Suprapubic skin (tissue), 4 donors: ENCODE results near the gene R3HCC1L. TPM values are rescaled to one million over a fixed set of nuclear protein-coding genes. Genes with fewer than 3 reads are reported as not detected.

ENCODE experiments used
- DNase-seq, 2 donors: peaks; one replicate each; pipeline ENCODE4 v3.0.0-alpha.2; 2019; ENCODE audit warnings: low spot score in 2 of 2
- H3K27ac ChIP-seq: fragments of 200-600 bp; sonication (generic); one replicate; pipeline ENCODE4 v1.5.1; 2019
- H3K27me3 ChIP-seq: fragments of 200-600 bp; sonication (generic); one replicate; pipeline ENCODE4 v1.5.1; 2019
- H3K36me3 ChIP-seq: fragments of 200-600 bp; sonication (generic); one replicate; pipeline ENCODE4 v1.5.1; 2019
- H3K4me1 ChIP-seq: fragments of 200-600 bp; sonication (generic); one replicate; pipeline ENCODE4 v1.5.1; 2019
- H3K4me3 ChIP-seq: fragments of 200-600 bp; sonication (generic); one replicate; pipeline ENCODE4 v1.5.1; 2019; ENCODE audit warnings: mild to moderate bottlenecking
- H3K9me3 ChIP-seq: fragments of 200-600 bp; sonication (generic); one replicate; pipeline ENCODE4 v1.5.1; 2019
- EP300 ChIP-seq: sonication (generic); formaldehyde crosslinking; IDR thresholded peaks from one replicate; pipeline ENCODE4 v1.6.1; 2017; ENCODE audit warnings: antibody characterized with exemption
- POLR2A ChIP-seq, 2 donors: fragments of 450-650 bp; IDR thresholded peaks; one replicate each; pipeline ENCODE4 v1.6.1; 2017; ENCODE audit warnings: antibody characterized with exemption in 2 of 2, mild to moderate bottlenecking in 2 of 2, moderate library complexity in 2 of 2
- POLR2AphosphoS5 ChIP-seq, 3 donors: sonication (generic); formaldehyde crosslinking; IDR thresholded peaks; one replicate each; pipeline ENCODE4 v1.6.1; 2017; ENCODE audit warnings: antibody characterized with exemption in 3 of 3
- WGBS: methylation state at CpG from one replicate; pipeline ENCODE4 v1.1.5; 2018; 5-methylcytosine and 5-hydroxymethylcytosine counted together
- total RNA-seq, 4 donors: library from RNA; depleted of rRNA; stranded (reverse); fragments of >200 nt; gene quantifications; one replicate each; pipeline ENCODE4 v1.1.0, GENCODE V29; 2016
- TF ChIP-seq, protein P1 (sequence below), 2 donors: fragments of 200-600 bp in 1 of 2; fragments of 450-650 bp in 1 of 2; sonication (generic) in 1 of 2; IDR thresholded peaks; one replicate each; pipeline ENCODE4 v1.5.1; 2016 to 2019; ENCODE audit warnings: antibody characterized with exemption in 2 of 2, mild to moderate bottlenecking in 1 of 2, moderate library complexity in 1 of 2

R3HCC1L gene
- total RNA-seq, 4 donors from 2014 or later, result 7.9 to 17.5 (median 9.7) TPM

GRCh38 chr10:98090822-98091221, 43.6 kb upstream of the R3HCC1L start:
- Histone ChIP-seq H3K4me3 (no peak overlapping the region), H3K36me3 (no peaks in the 10 kb centered on the region), H3K9me3 (no peaks in the 10 kb centered on the region), H3K4me1 (no peaks in the 10 kb centered on the region), H3K27ac (no peak overlapping the region), H3K27me3 (peaks cover 12% of the 10 kb centered on the region)
- WGBS, result 82% methylated on average over 3 of the region's 3 CpGs
- DNase-seq, result no peak
- TF ChIP-seq EP300 (no peak), POLR2AphosphoS5 (IDR thresholded peaks at IDR 0.05) (no peak)
- TF ChIP-seq, protein P1, sequence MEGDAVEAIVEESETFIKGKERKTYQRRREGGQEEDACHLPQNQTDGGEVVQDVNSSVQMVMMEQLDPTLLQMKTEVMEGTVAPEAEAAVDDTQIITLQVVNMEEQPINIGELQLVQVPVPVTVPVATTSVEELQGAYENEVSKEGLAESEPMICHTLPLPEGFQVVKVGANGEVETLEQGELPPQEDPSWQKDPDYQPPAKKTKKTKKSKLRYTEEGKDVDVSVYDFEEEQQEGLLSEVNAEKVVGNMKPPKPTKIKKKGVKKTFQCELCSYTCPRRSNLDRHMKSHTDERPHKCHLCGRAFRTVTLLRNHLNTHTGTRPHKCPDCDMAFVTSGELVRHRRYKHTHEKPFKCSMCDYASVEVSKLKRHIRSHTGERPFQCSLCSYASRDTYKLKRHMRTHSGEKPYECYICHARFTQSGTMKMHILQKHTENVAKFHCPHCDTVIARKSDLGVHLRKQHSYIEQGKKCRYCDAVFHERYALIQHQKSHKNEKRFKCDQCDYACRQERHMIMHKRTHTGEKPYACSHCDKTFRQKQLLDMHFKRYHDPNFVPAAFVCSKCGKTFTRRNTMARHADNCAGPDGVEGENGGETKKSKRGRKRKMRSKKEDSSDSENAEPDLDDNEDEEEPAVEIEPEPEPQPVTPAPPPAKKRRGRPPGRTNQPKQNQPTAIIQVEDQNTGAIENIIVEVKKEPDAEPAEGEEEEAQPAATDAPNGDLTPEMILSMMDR (IDR thresholded peaks at IDR 0.05), result no peak

GRCh38 chr10:98096316-98096715, 38.1 kb upstream of the R3HCC1L start:
- Histone ChIP-seq H3K27me3 (peaks cover 17% of the 10 kb centered on the region), H3K4me1 (no peaks in the 10 kb centered on the region), H3K27ac (no peak overlapping the region), H3K36me3 (no peaks in the 10 kb centered on the region), H3K4me3 (no peak overlapping the region), H3K9me3 (no peaks in the 10 kb centered on the region)
- TF ChIP-seq POLR2AphosphoS5 (IDR thresholded peaks at IDR 0.05), result no peak
- no peak for TF ChIP-seq EP300
- TF ChIP-seq POLR2A (IDR thresholded peaks at IDR 0.05), result no peak
- TF ChIP-seq, protein P1 (IDR thresholded peaks at IDR 0.05), result no peak
- 76% methylated on average over 8 of the region's 8 CpGs for WGBS
- DNase-seq, result no peak

DNA sequence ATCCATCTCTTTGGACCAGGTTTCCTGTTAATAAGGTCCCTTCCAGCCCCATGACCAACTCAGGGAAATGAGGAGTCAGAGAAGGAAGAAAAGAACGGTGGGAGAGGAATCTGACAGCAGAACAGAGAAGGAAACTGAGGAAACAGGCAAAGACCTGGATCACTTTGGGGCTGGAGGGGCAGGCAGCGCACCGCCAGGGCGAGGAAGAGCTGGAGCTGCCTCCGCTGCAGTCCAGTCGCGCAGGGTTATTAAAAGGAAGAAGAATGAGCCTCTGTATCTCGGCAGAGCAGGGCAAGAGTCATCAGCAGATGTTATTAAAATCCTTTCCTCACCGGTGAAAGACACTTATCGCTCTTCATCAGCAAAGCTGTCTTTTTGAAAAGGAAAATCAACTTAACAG, 37.7 kb upstream of the R3HCC1L start:
- H3K4me1 ChIP-seq, result no peaks in the 10 kb centered on the region
- WGBS, result 71% methylated on average over 10 of the region's 10 CpGs

DNA sequence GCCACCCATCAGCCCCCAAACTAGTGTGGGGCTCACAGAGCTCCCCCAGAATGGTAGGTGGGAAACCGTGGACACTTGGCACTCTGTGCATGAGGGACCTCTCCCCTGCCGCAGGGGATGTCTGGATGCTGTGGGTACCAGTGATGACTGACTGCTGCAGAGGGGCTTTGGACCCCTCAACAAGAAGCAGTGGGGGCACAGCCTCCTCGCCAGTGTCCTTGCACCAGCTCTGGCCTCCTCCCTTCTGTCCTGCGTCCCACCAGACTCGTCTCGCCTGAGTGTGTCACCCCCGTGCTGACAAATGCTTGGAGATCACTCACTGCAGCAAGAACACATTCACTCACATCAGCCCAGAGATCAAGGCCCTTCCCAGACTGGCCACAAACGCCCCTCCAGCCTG, 37.3 kb upstream of the R3HCC1L start:
- TF ChIP-seq, protein P1 (IDR thresholded peaks at IDR 0.05), result no peak
- no peak for TF ChIP-seq POLR2AphosphoS5 (IDR thresholded peaks at IDR 0.05)
- no peak for TF ChIP-seq POLR2A (IDR thresholded peaks at IDR 0.05)
- TF ChIP-seq EP300, result no peak
- Histone ChIP-seq H3K36me3 (no peaks in the 10 kb centered on the region), H3K4me3 (no peak overlapping the region), H3K27me3 (peaks cover 17% of the 10 kb centered on the region), H3K9me3 (no peaks in the 10 kb centered on the region), H3K4me1 (no peaks in the 10 kb centered on the region), H3K27ac (no peak overlapping the region)
- no peak for DNase-seq
- WGBS, result 64% methylated on average over 7 of the region's 8 CpGs

More for the DNA sequence above, 37.7 kb upstream of the R3HCC1L start:
- H3K27me3 ChIP-seq, result peaks cover 17% of the 10 kb centered on the region
- no peaks in the 10 kb centered on the region for H3K9me3 ChIP-seq
- H3K27ac ChIP-seq, result no peak overlapping the region
- no peaks in the 10 kb centered on the region for H3K36me3 ChIP-seq
- no peak overlapping the region for H3K4me3 ChIP-seq
- TF ChIP-seq POLR2A (IDR thresholded peaks at IDR 0.05), result no peak
- TF ChIP-seq POLR2AphosphoS5 (IDR thresholded peaks at IDR 0.05), result no peak
- TF ChIP-seq EP300, result no peak
- TF ChIP-seq, protein P1 (IDR thresholded peaks at IDR 0.05), result no peak
- no peak for DNase-seq

DNA sequence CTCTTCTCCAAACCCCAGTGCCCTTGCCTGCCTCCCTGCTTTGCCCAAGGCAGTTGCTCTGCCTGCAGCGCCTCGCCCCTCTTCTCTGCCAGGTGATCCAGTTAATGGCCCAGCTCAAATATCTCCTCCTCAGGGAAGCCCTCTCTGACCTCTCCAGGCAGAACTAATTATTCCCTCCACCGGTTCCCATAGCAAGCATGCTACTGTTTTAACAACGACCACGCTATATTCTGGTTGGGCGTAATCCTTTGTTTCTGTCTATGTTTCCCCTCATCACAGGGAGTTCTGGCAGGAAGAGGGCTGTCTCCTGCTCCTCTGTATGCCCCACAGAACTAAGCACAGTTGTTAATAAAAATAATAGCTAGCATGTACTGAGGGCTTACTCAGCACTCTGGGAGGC, 36.8 kb upstream of the R3HCC1L start:
- DNase-seq, result no peak
- H3K36me3 ChIP-seq, result no peaks in the 10 kb centered on the region
- H3K4me1 ChIP-seq, result no peaks in the 10 kb centered on the region
- no peak for TF ChIP-seq POLR2A (IDR thresholded peaks at IDR 0.05)
- TF ChIP-seq, protein P1 (IDR thresholded peaks at IDR 0.05), result no peak
- no peak for TF ChIP-seq EP300
- TF ChIP-seq POLR2AphosphoS5 (IDR thresholded peaks at IDR 0.05), result no peak
- no peak overlapping the region for H3K4me3 ChIP-seq
- WGBS, result 40% methylated on average over 6 of the region's 6 CpGs
- no peaks in the 10 kb centered on the region for H3K9me3 ChIP-seq
- H3K27ac ChIP-seq, result no peak overlapping the region
- H3K27me3 ChIP-seq, result peaks cover 17% of the 10 kb centered on the region
